OCI-LY7 (cell line): Measurements from ENCODE around the gene TTC9. TPM values are rescaled to one million over a fixed set of nuclear protein-coding genes. Genes with fewer than 3 reads are reported as not detected.

Experiments
- BruUV-seq: library from RNA; stranded (reverse); fragments of 400-500 nt; replicated peaks from 2 replicates; lab custom pipeline; 2021; lab: Mats Ljungman, UMichigan
- CTCF ChIA-PET: fragments of 300-600 bp; sonication (Branson Sonifier 250); formaldehyde crosslinking; loops from one replicate; lab custom pipeline; 2022; ENCODE audit warnings: antibody characterized with exemption; ENCODE audit not compliant: unreplicated experiment; lab: Charles Lee
- POLR2A ChIA-PET: fragments of 300-600 bp; sonication (Branson Sonifier 250); formaldehyde crosslinking; loops from one replicate; lab custom pipeline; 2022; ENCODE audit warnings: antibody characterized with exemption; lab: Charles Lee
- DNase-seq: peaks from one replicate; pipeline ENCODE4 v3.0.0-alpha.2; 2015; ENCODE audit warnings: low spot score
- H2AFZ ChIP-seq: fragments of 200-600 bp; sonication (generic), shearing (Covaris generic); 2 replicates; pipeline ENCODE4 v1.6.1; 2014; ENCODE audit warnings: mild to moderate bottlenecking, antibody characterized with exemption, low read length, moderate library complexity
- H3K27ac ChIP-seq: fragments of 200-600 bp; sonication (generic); 2 replicates; pipeline ENCODE4 v1.5.1; 2014; ENCODE audit warnings: mixed run types, low read depth, mild to moderate bottlenecking, moderate library complexity, low read length, inconsistent platforms; ENCODE audit not compliant: poor library complexity, severe bottlenecking
- H3K36me3 ChIP-seq: fragments of 200-600 bp; sonication (generic); 2 replicates; pipeline ENCODE4 v1.6.1; 2014; ENCODE audit warnings: mild to moderate bottlenecking, antibody characterized with exemption, low read length, moderate library complexity, mixed read lengths; ENCODE audit not compliant: insufficient read depth
- H3K4me1 ChIP-seq: fragments of 200-600 bp; sonication (generic); 2 replicates; pipeline ENCODE4 v1.5.1; 2014; ENCODE audit warnings: mild to moderate bottlenecking, low read length; ENCODE audit not compliant: insufficient read depth, poor library complexity, severe bottlenecking
- H3K4me2 ChIP-seq: fragments of 200-600 bp; sonication (generic); 2 replicates; pipeline ENCODE4 v1.6.1; 2014; ENCODE audit warnings: mild to moderate bottlenecking, low read length
- H3K4me3 ChIP-seq: fragments of 200-600 bp; sonication (generic); 2 replicates; pipeline ENCODE4 v1.5.1; 2014; ENCODE audit warnings: mild to moderate bottlenecking, low read depth, low read length; ENCODE audit not compliant: poor library complexity, severe bottlenecking
- H3K79me2 ChIP-seq: fragments of 200-600 bp; sonication (generic); 2 replicates; pipeline ENCODE4 v1.6.1; 2016; ENCODE audit warnings: low read depth, mild to moderate bottlenecking, low read length, moderate library complexity, mixed read lengths; ENCODE audit not compliant: insufficient read depth
- H3K9me2 ChIP-seq: fragments of 200-600 bp; sonication (generic); 2 replicates; pipeline ENCODE4 v1.6.1; 2016; ENCODE audit warnings: mild to moderate bottlenecking, low read length, mixed read lengths; ENCODE audit not compliant: insufficient read depth
- H3K9me3 ChIP-seq: fragments of 200-600 bp; sonication (generic); 2 replicates; pipeline ENCODE4 v1.6.1; 2014; ENCODE audit warnings: mild to moderate bottlenecking, mixed run types, low read length, mixed read lengths
- H4K20me1 ChIP-seq: fragments of 200-600 bp; sonication (generic); 2 replicates; pipeline ENCODE4 v1.6.1; 2014; ENCODE audit warnings: mild to moderate bottlenecking, antibody characterized with exemption, low read length, moderate library complexity, mixed read lengths; ENCODE audit not compliant: insufficient read depth
- EZH2phosphoT487 ChIP-seq: fragments of 200-600 bp; sonication (generic); IDR thresholded peaks from 2 replicates; pipeline ENCODE4 v1.6.1; 2018; ENCODE audit warnings: low read depth, borderline replicate concordance, mild to moderate bottlenecking, mixed run types, antibody characterized with exemption, low read length, moderate library complexity, mixed read lengths
- intact Hi-C: fragments of 100-400 bp; cut with micrococcal nuclease; formaldehyde crosslinking; loops from one replicate; pipeline ENCODE4 v1.10.0; 2022; ENCODE audit not compliant: unreplicated experiment
- total RNA-seq, 2 experiments: library from RNA; depleted of rRNA in 1 of 2; stranded (reverse); fragments of >200 nt in 1 of 2; shearing (Covaris generic) in 1 of 2; gene quantifications; 2 replicates each; pipeline ENCODE4 v1.2.3, GENCODE V29; 2014 to 2022
- TF ChIP-seq, protein P1 (sequence below): fragments of 200-600 bp; sonication (generic); conservative IDR thresholded peaks from 2 replicates; pipeline ENCODE4 v1.5.1; 2014; ENCODE audit warnings: mild to moderate bottlenecking, antibody characterized with exemption, low read length, moderate library complexity, mixed read lengths

Gene TTC9
- total RNA-seq, 2 experiments from 2014 or later, result 11.0 to 13.0 TPM

DNA sequence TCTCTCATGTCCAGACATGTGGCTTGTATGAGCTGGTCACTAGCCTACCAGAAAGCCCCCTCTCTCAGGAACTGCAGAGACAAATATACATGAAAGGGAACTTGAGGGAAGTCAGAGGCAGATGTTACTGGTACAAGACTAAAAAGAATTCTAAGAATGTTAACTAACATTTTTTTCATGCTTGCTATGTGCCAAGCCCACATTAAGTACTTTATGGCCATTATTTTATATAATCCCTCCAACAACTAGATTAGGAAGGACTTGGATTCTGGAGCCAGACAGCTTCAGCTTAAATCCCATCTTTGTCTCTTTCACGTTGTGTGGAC, 24.6 kb downstream of the TTC9 start:
- peak overlapping the region; percentile 51; the same call in 1 of the 2 replicates for H2AFZ ChIP-seq
- peaks cover 54% of the 10 kb centered on the region for H3K36me3 ChIP-seq
- peak; percentile 22 for DNase-seq
- no TSS peak for BruUV-seq
- H4K20me1 ChIP-seq, result no peaks in the 10 kb centered on the region
- peaks cover 66% of the 10 kb centered on the region; the same call in 1 of the 2 replicates for H3K79me2 ChIP-seq
- peak overlapping the region; percentile 72 for H3K4me2 ChIP-seq
- peaks cover 91% of the 10 kb centered on the region for H3K4me1 ChIP-seq
- intact Hi-C loops, result loop anchor here (2.0 to 5.0 kb wide), 3 partner anchors 46 to 1054 kb away; partner anchors contain the start of genes MED6 and SUSD6
- H3K9me3 ChIP-seq, result no peaks in the 10 kb centered on the region
- H3K27ac ChIP-seq, result peak overlapping the region; percentile 93
- ChIA-PET POLR2A (interaction anchor here (0.5 to 7.9 kb wide), 11 partner anchors 9 to 143 kb away, joined by 3 to 100 read pairs (median 3); partner anchors contain the start of gene MAP3K9), CTCF (interaction anchor here (1.6 kb wide), 1 partner anchor 8 kb away, joined by 6 read pairs; no protein-coding TSS in a partner anchor)
- H3K4me3 ChIP-seq, result peak overlapping the region; percentile 47
- TF ChIP-seq, protein P1, sequence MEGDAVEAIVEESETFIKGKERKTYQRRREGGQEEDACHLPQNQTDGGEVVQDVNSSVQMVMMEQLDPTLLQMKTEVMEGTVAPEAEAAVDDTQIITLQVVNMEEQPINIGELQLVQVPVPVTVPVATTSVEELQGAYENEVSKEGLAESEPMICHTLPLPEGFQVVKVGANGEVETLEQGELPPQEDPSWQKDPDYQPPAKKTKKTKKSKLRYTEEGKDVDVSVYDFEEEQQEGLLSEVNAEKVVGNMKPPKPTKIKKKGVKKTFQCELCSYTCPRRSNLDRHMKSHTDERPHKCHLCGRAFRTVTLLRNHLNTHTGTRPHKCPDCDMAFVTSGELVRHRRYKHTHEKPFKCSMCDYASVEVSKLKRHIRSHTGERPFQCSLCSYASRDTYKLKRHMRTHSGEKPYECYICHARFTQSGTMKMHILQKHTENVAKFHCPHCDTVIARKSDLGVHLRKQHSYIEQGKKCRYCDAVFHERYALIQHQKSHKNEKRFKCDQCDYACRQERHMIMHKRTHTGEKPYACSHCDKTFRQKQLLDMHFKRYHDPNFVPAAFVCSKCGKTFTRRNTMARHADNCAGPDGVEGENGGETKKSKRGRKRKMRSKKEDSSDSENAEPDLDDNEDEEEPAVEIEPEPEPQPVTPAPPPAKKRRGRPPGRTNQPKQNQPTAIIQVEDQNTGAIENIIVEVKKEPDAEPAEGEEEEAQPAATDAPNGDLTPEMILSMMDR, result no peak
- TF ChIP-seq EZH2phosphoT487, result no peak
- H3K9me2 ChIP-seq, result no peaks in the 10 kb centered on the region

DNA sequence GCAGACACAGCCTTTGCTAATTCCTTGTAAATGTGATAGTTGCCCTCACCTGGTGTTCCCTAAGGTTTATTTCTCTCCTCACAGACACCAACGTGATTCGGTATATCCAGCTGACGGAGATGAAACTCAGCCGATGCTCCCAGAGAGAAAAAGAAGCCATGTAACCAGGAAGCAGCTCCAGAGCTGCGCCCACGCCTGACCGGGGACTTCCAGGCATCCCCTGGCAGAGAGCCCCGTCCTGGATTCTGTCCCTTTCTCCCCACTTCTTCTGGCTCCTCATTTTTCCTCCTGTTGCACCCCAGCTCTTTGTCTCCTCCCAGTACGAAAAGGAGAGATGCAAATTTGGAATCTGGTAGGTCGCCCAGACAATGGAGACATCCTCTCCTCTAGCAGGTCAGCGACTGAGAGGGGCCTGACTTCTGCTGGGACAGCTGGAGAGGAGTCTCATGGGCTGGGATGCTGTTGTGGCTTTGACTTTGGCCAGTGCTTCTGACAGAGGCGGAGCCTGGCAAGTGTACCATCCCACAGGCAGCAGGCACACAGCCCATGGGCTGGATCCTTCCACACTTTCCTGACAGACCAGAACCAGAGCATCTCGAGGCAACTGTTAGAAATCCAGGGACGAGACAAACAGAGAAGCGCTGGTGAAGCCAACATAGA, 29.4 kb downstream of the TTC9 start:
- peaks cover 68% of the 10 kb centered on the region for H3K36me3 ChIP-seq
- H3K79me2 ChIP-seq, result peaks cover 24% of the 10 kb centered on the region; the same call in 1 of the 2 replicates
- no TSS peak for BruUV-seq
- H3K4me1 ChIP-seq, result peaks cover 43% of the 10 kb centered on the region
- H3K9me3 ChIP-seq, result no peaks in the 10 kb centered on the region
- intact Hi-C loops, result no loop called here
- no peaks in the 10 kb centered on the region for H4K20me1 ChIP-seq
- TF ChIP-seq, protein P1, result no peak
- TF ChIP-seq EZH2phosphoT487, result no peak
- H3K27ac ChIP-seq, result no peak overlapping the region
- ChIA-PET CTCF (no interaction called here), POLR2A (no interaction called here)
- no peak overlapping the region for H3K4me2 ChIP-seq
- no peak for DNase-seq
- no peaks in the 10 kb centered on the region for H3K9me2 ChIP-seq
- H3K4me3 ChIP-seq, result no peak overlapping the region
- no peak overlapping the region for H2AFZ ChIP-seq
